H1 (cell line): Measurements from ENCODE around the gene STK40. TPM values are rescaled to one million over a fixed set of nuclear protein-coding genes. Genes with fewer than 3 reads are reported as not detected.

Experiments
- CTCF ChIA-PET: fragments of 300-600 bp; sonication (Branson Sonifier 250); formaldehyde crosslinking; loops from one replicate; lab custom pipeline; 2021; ENCODE audit not compliant: partially characterized antibody; lab: Charles Lee
- POLR2A ChIA-PET: fragments of 300-600 bp; sonication (Branson Sonifier 250); formaldehyde crosslinking; loops from one replicate; lab custom pipeline; 2021; ENCODE audit warnings: inconsistent platforms; ENCODE audit not compliant: partially characterized antibody; lab: Charles Lee
- DNase-seq, 2 experiments: peaks; one replicate each; pipeline versions ENCODE4 v3.0.0 to v3.0.0-alpha.2; 2010 to 2022; ENCODE audit warnings: low spot score in 2 of 2, low read depth in 1 of 2, mixed read lengths in 1 of 2
- FAIRE-seq: peaks from 2 replicates; lab custom pipeline; 2011; peaks lifted over from hg19 to GRCh38; lab: Jason Lieb, UNC
- H2AFZ ChIP-seq: 2 replicates; pipeline ENCODE4 v1.8.1; 2012; ENCODE audit warnings: low read length, inconsistent platforms
- H2AK5ac ChIP-seq: 2 replicates; pipeline ENCODE4 v1.6.1; 2013; ENCODE audit warnings: low read depth, low read length
- H2BK120ac ChIP-seq: replicated peaks from 2 replicates; pipeline ENCODE3; 2013; ENCODE audit warnings: low read depth, low read length, inconsistent platforms
- H2BK12ac ChIP-seq: 2 replicates; pipeline ENCODE4 v1.6.1; 2013; ENCODE audit warnings: low read depth, low read length
- H2BK15ac ChIP-seq: 2 replicates; pipeline ENCODE4 v1.6.1; 2013; ENCODE audit warnings: low read length
- H2BK20ac ChIP-seq: 2 replicates; pipeline ENCODE4 v1.6.1; 2013; ENCODE audit warnings: low read length
- H2BK5ac ChIP-seq: 2 replicates; pipeline ENCODE4 v1.6.1; 2013; ENCODE audit warnings: low read depth, low read length
- H3K14ac ChIP-seq: 2 replicates; pipeline ENCODE4 v1.6.1; 2013; ENCODE audit warnings: inconsistent platforms; ENCODE audit not compliant: insufficient read length
- H3K18ac ChIP-seq: 2 replicates; pipeline ENCODE4 v1.6.1; 2013; ENCODE audit warnings: low read length; ENCODE audit errors: extremely low read depth
- H3K23ac ChIP-seq: 2 replicates; pipeline ENCODE4 v1.6.1; 2013; ENCODE audit warnings: inconsistent platforms; ENCODE audit not compliant: insufficient read length
- H3K23me2 ChIP-seq: 2 replicates; pipeline ENCODE4 v1.6.1; 2013; ENCODE audit warnings: low read depth, low read length
- H3K27ac ChIP-seq: 2 replicates; pipeline ENCODE4 v1.6.1; 2011; ENCODE audit warnings: low read depth, low read length, inconsistent platforms
- H3K27me3 ChIP-seq, 4 experiments: replicated peaks in 1 of 4; 1 replicate in 1 of 4; 2 replicates in 3 of 4; pipeline versions ENCODE4 v1.6.1 to v1.8.1; 2011 to 2013; ENCODE audit warnings: low read length in 3 of 4, mild to moderate bottlenecking in 3 of 4, inconsistent platforms in 2 of 4, mixed read lengths in 2 of 4, moderate library complexity in 1 of 4; ENCODE audit not compliant: control insufficient read depth in 3 of 4, insufficient read depth in 3 of 4; ENCODE audit errors: extremely low read depth in 1 of 4
- H3K36me3 ChIP-seq, 4 experiments: 2 replicates each; pipeline versions ENCODE4 v1.6.1 to v1.8.1; 2011 to 2013; ENCODE audit warnings: mild to moderate bottlenecking in 4 of 4, low read length in 3 of 4, moderate library complexity in 2 of 4, control low read depth in 1 of 4, inconsistent platforms in 1 of 4; ENCODE audit not compliant: insufficient read depth in 4 of 4, control insufficient read depth in 2 of 4
- H3K4ac ChIP-seq: replicated peaks from 2 replicates; pipeline ENCODE3; 2013; ENCODE audit warnings: low read length, low read depth, mixed read lengths, inconsistent platforms; ENCODE audit not compliant: insufficient read length
- H3K4me1 ChIP-seq, 4 experiments: replicated peaks in 1 of 4; 1 replicate in 1 of 4; 2 replicates in 3 of 4; pipeline versions ENCODE4 v1.6.1 to v1.8.1; 2011 to 2013; ENCODE audit warnings: low read length in 3 of 4, inconsistent platforms in 2 of 4, mixed read lengths in 1 of 4; ENCODE audit not compliant: insufficient read depth in 4 of 4, control insufficient read depth in 3 of 4
- H3K4me2 ChIP-seq, 2 experiments: 2 replicates each; pipeline versions ENCODE4 v1.6.1 to v1.8.1; 2011 to 2013; ENCODE audit warnings: low read depth in 2 of 2, low read length in 2 of 2, control low read depth in 1 of 2, inconsistent platforms in 1 of 2, mild to moderate bottlenecking in 1 of 2; ENCODE audit not compliant: insufficient read depth in 1 of 2
- H3K4me3 ChIP-seq, 4 experiments: fragments of 200-600, 300-600 bp in 1 of 4; sonication (generic), shearing (Covaris generic), sonication (Bioruptor Twin) in 1 of 4; 2 replicates each; pipeline versions ENCODE4 v1.5.1 to v1.8.1; 2011 to 2016; ENCODE audit warnings: low read length in 4 of 4, low read depth in 3 of 4, control low read depth in 2 of 4, inconsistent platforms in 2 of 4, mild to moderate bottlenecking in 2 of 4, mixed read lengths in 1 of 4, moderate library complexity in 1 of 4; ENCODE audit not compliant: insufficient read depth in 2 of 4; ENCODE audit errors: extremely low read depth in 1 of 4
- H3K56ac ChIP-seq: replicated peaks from 2 replicates; pipeline ENCODE3; 2013; ENCODE audit warnings: low read depth, mild to moderate bottlenecking, mixed read lengths, low read length, inconsistent platforms; ENCODE audit not compliant: insufficient read length
- H3K79me1 ChIP-seq: 2 replicates; pipeline ENCODE4 v1.6.1; 2013; ENCODE audit warnings: low read depth, low read length, control low read depth
- H3K79me2 ChIP-seq, 2 experiments: 2 replicates each; pipeline versions ENCODE4 v1.6.1 to v1.8.1; 2012 to 2013; ENCODE audit warnings: low read length in 2 of 2, mild to moderate bottlenecking in 2 of 2, inconsistent platforms in 1 of 2; ENCODE audit not compliant: insufficient read depth in 2 of 2, control insufficient read depth in 1 of 2
- H3K9ac ChIP-seq, 4 experiments: replicated peaks in 1 of 4; 1 replicate in 1 of 4; 2 replicates in 3 of 4; pipeline versions ENCODE4 v1.6.1 to v1.8.1; 2011 to 2013; ENCODE audit warnings: low read depth in 3 of 4, low read length in 3 of 4, control low read depth in 2 of 4, mild to moderate bottlenecking in 2 of 4, moderate library complexity in 2 of 4, inconsistent platforms in 1 of 4; ENCODE audit errors: extremely low read depth in 1 of 4
- H3K9me3 ChIP-seq, 2 experiments: 2 replicates each; pipeline versions ENCODE4 v1.6.1 to v1.8.1; 2012 to 2013; ENCODE audit warnings: mild to moderate bottlenecking in 2 of 2, moderate library complexity in 2 of 2, control low read depth in 1 of 2, inconsistent platforms in 1 of 2, low read depth in 1 of 2, low read length in 1 of 2, mixed read lengths in 1 of 2; ENCODE audit not compliant: insufficient read depth in 2 of 2
- H4K20me1 ChIP-seq, 2 experiments: replicated peaks in 1 of 2; 2 replicates each; pipeline versions ENCODE3 to v1.8.1; 2011 to 2013; ENCODE audit warnings: inconsistent platforms in 2 of 2, low read length in 2 of 2, mild to moderate bottlenecking in 1 of 2; ENCODE audit not compliant: insufficient read depth in 2 of 2, control insufficient read depth in 1 of 2
- H4K5ac ChIP-seq: 2 replicates; pipeline ENCODE4 v1.6.1; 2013; ENCODE audit warnings: low read length, low read depth, mixed read lengths, inconsistent platforms; ENCODE audit not compliant: insufficient read length
- H4K8ac ChIP-seq: 2 replicates; pipeline ENCODE4 v1.8.0; 2013; ENCODE audit warnings: mild to moderate bottlenecking, moderate library complexity, low read length, inconsistent platforms; ENCODE audit not compliant: insufficient read depth; ENCODE audit errors: extremely low read depth
- H4K91ac ChIP-seq: replicated peaks from 2 replicates; pipeline ENCODE3; 2013; ENCODE audit warnings: low read length, mixed read lengths, inconsistent platforms; ENCODE audit not compliant: insufficient read length
- ASH2L ChIP-seq: fragments of 200-600, 300-600 bp; sonication (generic); IDR thresholded peaks from one replicate; pipeline ENCODE4 v1.7.1; 2017; ENCODE audit warnings: low read length
- CTBP2 ChIP-seq: IDR thresholded peaks from 2 replicates; pipeline ENCODE4 v1.7.0; 2011; ENCODE audit warnings: borderline replicate concordance, mild to moderate bottlenecking, moderate library complexity, mixed read lengths, low read length; ENCODE audit not compliant: insufficient read depth, insufficient read length
- FOSL1 ChIP-seq: IDR thresholded peaks from 2 replicates; pipeline ENCODE4 v1.6.1; 2011; ENCODE audit warnings: mild to moderate bottlenecking, low read depth, low read length, moderate library complexity; ENCODE audit not compliant: insufficient read depth
- HDAC2 ChIP-seq, 2 experiments: fragments of 300-600 bp in 1 of 2; sonication (generic) in 1 of 2; IDR thresholded peaks; 2 replicates each; pipeline ENCODE4 v1.6.1; 2011 to 2012; ENCODE audit warnings: low read depth in 2 of 2, low read length in 2 of 2, mild to moderate bottlenecking in 2 of 2, moderate library complexity in 2 of 2, borderline replicate concordance in 1 of 2, inconsistent platforms in 1 of 2
- POLR2AphosphoS5 ChIP-seq: IDR thresholded peaks from 2 replicates; pipeline ENCODE4 v1.6.1; 2011; ENCODE audit warnings: low read depth, low read length
- RAD21 ChIP-seq, 2 experiments: IDR thresholded peaks in 1 of 2; conservative IDR thresholded peaks in 1 of 2; 2 replicates each; pipeline ENCODE4 v1.6.1; 2011; ENCODE audit warnings: low read depth in 2 of 2, low read length in 2 of 2, improper control_type of control experiment in 1 of 2, inconsistent platforms in 1 of 2, mild to moderate bottlenecking in 1 of 2, moderate library complexity in 1 of 2
- RNF2 ChIP-seq: fragments of 200-900, 300-1000 bp; sonication (generic); IDR thresholded peaks from 2 replicates; pipeline ENCODE4 v1.7.1; 2016; ENCODE audit warnings: borderline replicate concordance, low read depth, mild to moderate bottlenecking, antibody characterized with exemption, low read length; ENCODE audit not compliant: poor library complexity, severe bottlenecking; ENCODE audit errors: missing control alignments
- TEAD4 ChIP-seq: IDR thresholded peaks from 2 replicates; pipeline ENCODE4 v1.6.1; 2012; ENCODE audit warnings: low read depth, low read length, inconsistent platforms, mixed read lengths
- WGBS, 2 experiments: shearing (Covaris generic) in 1 of 2; methylation state at CpG; one replicate each; pipeline versions ENCODE4 v1.1.6 to v1.1.7; 2013 to 2015; ENCODE audit warnings: low lambda C conversion rate in 2 of 2, mixed read lengths in 2 of 2, inconsistent platforms in 1 of 2, low coverage in 1 of 2, missing lambda C conversion rate in 1 of 2; ENCODE audit not compliant: insufficient replicate concordance in 2 of 2, insufficient coverage in 1 of 2, insufficient read length in 1 of 2; ENCODE audit errors: extremely low coverage in 1 of 2, missing lambda C conversion rate in 1 of 2; 5-methylcytosine and 5-hydroxymethylcytosine counted together
- polyA plus RNA-seq, 7 experiments: library from polyadenylated mRNA; depleted of rRNA in 3 of 7; stranded (reverse) in 5 of 7; unstranded in 2 of 7; fragments of >200 nt in 5 of 7; fragments of 200-250 nt in 2 of 7; gene quantifications; 1 replicate in 5 of 7; 2 replicates in 1 of 7; 4 replicates in 1 of 7; pipeline versions ENCODE4 v1.2.1 to v1.2.3, GENCODE V29; 2011 to 2013; ENCODE audit warnings: missing spikeins in 2 of 7, mixed read lengths in 2 of 7
- total RNA-seq: library from RNA; stranded (reverse); fragmentation: NEBNext Ultra II Directional; extraction: Animal tissue kit (Norgen Biotek cat#: 25700); gene quantifications from 2 replicates; pipeline ENCODE4 v1.2.1, GENCODE V29; 2021
- TF ChIP-seq, protein P1 (sequence below): IDR thresholded peaks from 2 replicates; pipeline ENCODE4 v1.6.1; 2012; ENCODE audit warnings: inconsistent platforms

The STK40 gene
- total and polyA plus RNA-seq, 2 of the 8 experiments (the other 6 are each of a cell fraction or from before 2014, with no cell fraction given) = 13.6 to 28.6 TPM

DNA sequence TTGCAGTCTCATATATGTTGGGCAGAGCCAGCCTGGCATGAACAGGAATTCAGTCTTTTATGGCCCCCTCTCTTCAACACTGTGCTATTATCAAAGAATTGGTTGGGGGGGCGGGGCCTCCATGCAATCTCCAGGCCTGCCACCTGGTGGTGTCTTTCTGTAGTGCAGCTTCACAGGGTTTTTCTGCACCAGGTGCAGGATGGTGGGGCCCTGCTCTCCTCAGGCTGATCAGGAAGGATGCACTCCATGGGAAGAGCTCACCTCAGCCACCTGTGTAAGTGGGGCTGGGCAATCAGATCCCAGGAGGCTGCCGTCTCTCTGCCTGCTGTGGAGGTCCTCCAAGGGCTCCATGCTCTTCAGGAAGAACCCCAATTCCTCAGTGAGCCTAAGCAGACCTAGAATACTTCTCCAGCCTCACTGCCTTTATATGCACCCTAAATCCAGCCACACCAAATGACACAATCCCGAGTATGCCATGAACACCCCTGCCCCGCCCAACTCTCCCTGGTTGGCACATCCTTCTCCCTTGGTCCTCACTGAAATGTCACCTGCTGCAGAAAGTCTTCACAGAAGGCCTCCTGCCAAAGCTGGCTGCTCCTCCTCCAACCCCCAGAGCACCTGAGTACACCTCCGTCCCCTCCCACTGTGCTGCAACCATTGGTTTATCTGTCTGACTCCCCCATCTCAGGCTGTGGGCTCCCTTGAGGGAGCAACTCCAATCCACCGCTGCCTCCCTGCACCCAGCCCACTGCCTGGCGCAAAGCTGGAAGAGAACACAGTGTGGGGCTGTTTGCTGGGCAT is 16.5 kb downstream of the STK40 start:
- Histone ChIP-seq H3K4me2 (peak overlapping the region in 1 of 2 experiments; percentile 19; a peak in 1 of 4 replicates), H3K79me1 (peaks cover 3% of the 10 kb centered on the region; the same call in 1 of the 2 replicates), H2BK120ac (no peak overlapping the region), H2BK15ac (0 out of 2 replicates have a peak overlapping the region, but pooled peaks have one; percentile 84), H3K23me2 (no peaks in the 10 kb centered on the region), H3K27me3 (no peaks in the 10 kb centered on the region), H2BK20ac (no peak overlapping the region), H3K4me3 (no peak overlapping the region), H3K27ac (no peak overlapping the region), H3K4me1 (peaks cover 12 to 33% (median 20%) of the 10 kb centered on the region in 4 experiments), H3K18ac (no peak overlapping the region), H4K5ac (no peak overlapping the region), H3K4ac (no peak overlapping the region), H3K9ac (no peak overlapping the region), H2AK5ac (no peak overlapping the region), H3K14ac (no peak overlapping the region), H3K9me3 (no peaks in the 10 kb centered on the region), H4K20me1 (peaks cover 0 to 7% of the 10 kb centered on the region in 2 experiments), H4K91ac (no peak overlapping the region), H4K8ac (no peak overlapping the region; the same call in 1 of the 2 replicates), H3K56ac (no peak overlapping the region), H2BK5ac (no peak overlapping the region), H3K36me3 (peaks cover 0 to 3% (median 0%) of the 10 kb centered on the region in 4 experiments; a peak in 1 of 8 replicates), H3K23ac (no peak overlapping the region), H2BK12ac (no peak overlapping the region), H3K79me2 (peaks cover 0 to 38% of the 10 kb centered on the region in 2 experiments; a peak in 2 of 4 replicates), H2AFZ (no peak overlapping the region)
- POLR2A ChIA-PET = interaction anchor here (1.1 to 5.2 kb wide), 6 partner anchors 12 to 40 kb away, joined by 3 to 33 read pairs (median 4); no protein-coding TSS in a partner anchor
- peak; percentile 46 to 98 for DNase-seq
- CTCF ChIA-PET = interaction anchor here (0.6 to 7.9 kb wide), 31 partner anchors 12 to 236 kb away, joined by 3 to 90 read pairs (median 5); partner anchors contain the start of genes EVA1B, SH3D21, STK40 and THRAP3
- FAIRE-seq = peak; percentile 89
- 67% methylated on average over 7 of the region's 7 CpGs; no CpG with 5 or more reads in 1 of the 2 experiments for WGBS, 2 experiments
- TF ChIP-seq CTBP2 = no peak
- peak; percentile 55 to 63 for TF ChIP-seq RAD21 (IDR thresholded peaks at IDR 0.05 in 1 of 2, conservative IDR thresholded peaks at IDR 0.05 in 1 of 2; ENCODE audit: low read depth in 2 of 2, low read length in 2 of 2)
- no peak for TF ChIP-seq ASH2L
- 0 out of 4 replicates have a peak, but pooled peaks of 1 of the 2 experiments have one; percentile 7 for TF ChIP-seq HDAC2 (IDR thresholded peaks at IDR 0.05; ENCODE audit: borderline replicate concordance in 1 of 2, low read depth in 2 of 2, low read length in 2 of 2)
- TF ChIP-seq, protein P1, sequence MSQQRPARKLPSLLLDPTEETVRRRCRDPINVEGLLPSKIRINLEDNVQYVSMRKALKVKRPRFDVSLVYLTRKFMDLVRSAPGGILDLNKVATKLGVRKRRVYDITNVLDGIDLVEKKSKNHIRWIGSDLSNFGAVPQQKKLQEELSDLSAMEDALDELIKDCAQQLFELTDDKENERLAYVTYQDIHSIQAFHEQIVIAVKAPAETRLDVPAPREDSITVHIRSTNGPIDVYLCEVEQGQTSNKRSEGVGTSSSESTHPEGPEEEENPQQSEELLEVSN = no peak
- no peak for TF ChIP-seq POLR2AphosphoS5
- no peak for TF ChIP-seq RNF2
- no peak for TF ChIP-seq FOSL1
- TF ChIP-seq TEAD4 = no peak
